ENCODE data around the gene PPP3CB.
"Not testable (repeated sequence)": the region's sequence is repeated elsewhere in the genome, so short reads cannot be mapped to it uniquely, and the experiment has no call there.

Gene PPP3CB

GRCh38 chr10:73404690-73405089 is 91.1 kb downstream of the PPP3CB start:
- Histone ChIP-seq H3K27me3 (no peaks in the 10 kb centered on the region), H3K36me3 (peaks cover 0 to 13% (median 2%) of the 10 kb centered on the region in 3 donors), H3K9me3 (no peaks in the 10 kb centered on the region), H3K27ac (no peak overlapping the region), H3K4me1 (peaks cover 0 to 20% (median 5%) of the 10 kb centered on the region in 4 donors), H3K4me3 (no peak overlapping the region)
- TF ChIP-seq, protein P1, sequence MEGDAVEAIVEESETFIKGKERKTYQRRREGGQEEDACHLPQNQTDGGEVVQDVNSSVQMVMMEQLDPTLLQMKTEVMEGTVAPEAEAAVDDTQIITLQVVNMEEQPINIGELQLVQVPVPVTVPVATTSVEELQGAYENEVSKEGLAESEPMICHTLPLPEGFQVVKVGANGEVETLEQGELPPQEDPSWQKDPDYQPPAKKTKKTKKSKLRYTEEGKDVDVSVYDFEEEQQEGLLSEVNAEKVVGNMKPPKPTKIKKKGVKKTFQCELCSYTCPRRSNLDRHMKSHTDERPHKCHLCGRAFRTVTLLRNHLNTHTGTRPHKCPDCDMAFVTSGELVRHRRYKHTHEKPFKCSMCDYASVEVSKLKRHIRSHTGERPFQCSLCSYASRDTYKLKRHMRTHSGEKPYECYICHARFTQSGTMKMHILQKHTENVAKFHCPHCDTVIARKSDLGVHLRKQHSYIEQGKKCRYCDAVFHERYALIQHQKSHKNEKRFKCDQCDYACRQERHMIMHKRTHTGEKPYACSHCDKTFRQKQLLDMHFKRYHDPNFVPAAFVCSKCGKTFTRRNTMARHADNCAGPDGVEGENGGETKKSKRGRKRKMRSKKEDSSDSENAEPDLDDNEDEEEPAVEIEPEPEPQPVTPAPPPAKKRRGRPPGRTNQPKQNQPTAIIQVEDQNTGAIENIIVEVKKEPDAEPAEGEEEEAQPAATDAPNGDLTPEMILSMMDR (IDR thresholded peaks at IDR 0.05): no peak
- DNase-seq: no peak
- intact Hi-C loops (cut with DNase I; ENCODE audit: low total_unique reads): no loop called here

DNA sequence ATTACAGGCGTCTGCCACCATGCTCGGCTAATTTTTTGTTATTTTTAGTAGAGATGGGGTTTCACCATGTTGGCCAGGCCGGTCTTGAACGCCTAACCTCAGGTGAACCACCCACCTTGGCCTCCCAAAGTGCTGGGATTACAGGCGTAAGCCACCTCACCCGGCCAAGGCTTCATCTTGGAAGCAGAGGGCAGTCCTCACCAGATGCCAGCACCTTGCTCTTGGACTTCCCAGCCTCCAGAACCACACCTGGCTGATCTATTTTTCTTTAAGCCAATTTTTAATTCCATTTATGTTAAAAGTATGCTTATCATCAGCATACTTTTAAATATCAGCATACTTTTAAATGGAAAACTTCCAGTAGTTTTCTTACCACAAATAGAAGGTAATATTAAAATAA is 94.2 kb downstream of the PPP3CB start:
- intact Hi-C loops (cut with DNase I; ENCODE audit: low total_unique reads): no loop called here
- H3K27me3 ChIP-seq: no peaks in the 10 kb centered on the region
- H3K36me3 ChIP-seq: peaks cover 16 to 28% (median 26%) of the 10 kb centered on the region in 3 donors
- H3K9me3 ChIP-seq: no peaks in the 10 kb centered on the region
- peaks cover 0 to 9% (median under 1%) of the 10 kb centered on the region in 4 donors for H3K4me1 ChIP-seq
- no peak overlapping the region for H3K4me3 ChIP-seq
- TF ChIP-seq, protein P1 (IDR thresholded peaks at IDR 0.05): no peak
- no peak for DNase-seq
- H3K27ac ChIP-seq: no peak overlapping the region

- peaks cover 39 to 52% (median 47%) of the 10 kb centered on the region in 3 donors for H3K36me3 ChIP-seq
These were observed 96.8 kb downstream of the PPP3CB start for GRCh38 chr10:73399063-73399462.

DNA sequence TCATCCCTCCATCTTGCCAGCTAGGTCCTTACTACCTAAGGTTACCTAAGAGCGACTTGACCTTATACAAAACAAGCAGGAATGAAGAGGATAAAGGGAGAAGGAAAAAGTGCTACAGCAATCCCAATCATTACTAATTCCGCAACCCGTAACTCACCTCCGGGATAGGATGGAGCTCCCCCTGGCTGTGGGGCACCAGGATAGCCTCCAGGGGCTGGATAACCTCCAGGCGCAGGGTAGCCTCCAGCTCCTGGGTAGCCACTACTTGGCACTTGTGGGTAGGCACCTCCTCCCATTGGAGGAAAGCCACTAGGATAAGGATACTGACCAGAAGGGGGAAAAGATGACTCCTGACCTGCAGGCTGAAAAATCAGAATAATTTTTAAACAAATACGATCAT is 97.8 kb downstream of the PPP3CB start:
- H3K4me1 ChIP-seq: peaks cover 0 to 3% (median 0%) of the 10 kb centered on the region in 4 donors
- no peak for DNase-seq
- H3K4me3 ChIP-seq: no peak overlapping the region
- intact Hi-C loops (cut with DNase I; ENCODE audit: low total_unique reads): no loop called here
- H3K27ac ChIP-seq: no peak overlapping the region
- no peaks in the 10 kb centered on the region for H3K9me3 ChIP-seq
- no peaks in the 10 kb centered on the region for H3K27me3 ChIP-seq
- TF ChIP-seq, protein P1 (IDR thresholded peaks at IDR 0.05): no peak
- peaks cover 39 to 54% (median 47%) of the 10 kb centered on the region in 3 donors for H3K36me3 ChIP-seq

More at GRCh38 chr10:73399063-73399462, 96.8 kb downstream of the PPP3CB start:
- TF ChIP-seq, protein P1 (IDR thresholded peaks at IDR 0.05): no peak
- H3K4me3 ChIP-seq: no peak overlapping the region
- DNase-seq: no peak
- peaks cover 0 to 6% (median 0%) of the 10 kb centered on the region in 4 donors for H3K4me1 ChIP-seq
- H3K27me3 ChIP-seq: no peaks in the 10 kb centered on the region
- H3K27ac ChIP-seq: no peak overlapping the region
- no peaks in the 10 kb centered on the region for H3K9me3 ChIP-seq
- intact Hi-C loops (cut with DNase I; ENCODE audit: low total_unique reads): no loop called here

DNA sequence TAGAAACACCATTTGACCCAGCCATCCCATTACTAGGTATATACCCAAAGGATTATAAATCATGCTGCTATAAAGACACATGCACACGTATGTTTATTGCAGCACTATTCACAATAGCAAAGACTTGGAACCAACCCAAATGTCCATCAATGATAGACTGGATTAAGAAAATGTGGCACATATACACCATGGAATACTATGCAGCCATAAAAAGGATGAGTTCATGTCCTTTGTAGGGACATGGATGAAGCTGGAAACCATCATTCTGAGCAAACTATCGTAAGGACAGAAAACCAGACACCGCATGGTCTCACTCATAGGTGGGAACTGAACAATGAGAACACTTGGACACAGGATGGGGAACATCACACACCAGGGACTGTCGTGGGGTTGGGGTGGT is 101.5 kb downstream of the PPP3CB start:
- H3K4me3 ChIP-seq; H3K9me3 ChIP-seq; H3K27ac ChIP-seq; DNase-seq; intact Hi-C loops (cut with DNase I; ENCODE audit: low total_unique reads); H3K4me1 ChIP-seq; H3K27me3 ChIP-seq: not testable (repeated sequence)
- H3K36me3 ChIP-seq: peaks cover 54 to 77% (median 54%) of the 10 kb centered on the region in 3 donors

- no peak overlapping the region for H3K27ac ChIP-seq
- TF ChIP-seq, protein P1 (IDR thresholded peaks at IDR 0.05): no peak
- H3K4me1 ChIP-seq: no peaks in the 10 kb centered on the region
- H3K9me3 ChIP-seq: no peaks in the 10 kb centered on the region
- no peak for DNase-seq
- no peaks in the 10 kb centered on the region for H3K27me3 ChIP-seq
- intact Hi-C loops (cut with DNase I; ENCODE audit: low total_unique reads): no loop called here
- no peak overlapping the region for H3K4me3 ChIP-seq
- peaks cover 61 to 89% (median 67%) of the 10 kb centered on the region in 3 donors for H3K36me3 ChIP-seq
These were observed 107.6 kb downstream of the PPP3CB start for GRCh38 chr10:73388228-73388627.

All from tibial artery (tissue), 4 donors.